A673 (cell line): ENCODE measurements around the gene ARPC1B. TPM values are rescaled to one million over a fixed set of nuclear protein-coding genes. Genes with fewer than 3 reads are reported as not detected.
A peak's percentile ranks its signal among the peaks of the same experiment; 100 is the strongest.
"Not testable (repeated sequence)": the region's sequence is repeated elsewhere in the genome, so short reads cannot be mapped to it uniquely, and the experiment has no call there.

ENCODE experiments used
- BruUV-seq: library from RNA; stranded (reverse); fragments of 400-500 nt; replicated peaks from 2 replicates; lab custom pipeline; 2021; lab: Mats Ljungman, UMichigan
- CTCF ChIA-PET: fragments of 300-600 bp; sonication (Branson Sonifier 250); formaldehyde crosslinking; loops from one replicate; lab custom pipeline; 2022; ENCODE audit warnings: antibody characterized with exemption; lab: Charles Lee
- POLR2A ChIA-PET: fragments of 300-600 bp; sonication (Branson Sonifier 250); formaldehyde crosslinking; loops from one replicate; lab custom pipeline; 2022; ENCODE audit warnings: antibody characterized with exemption; ENCODE audit not compliant: low non-redundant PET; lab: Charles Lee
- DNase-seq: peaks from one replicate; pipeline ENCODE4 v3.0.0-alpha.2; 2015; ENCODE audit warnings: low spot score
- H3K27ac ChIP-seq: fragments of 200-600 bp; sonication (generic); 2 replicates; pipeline ENCODE4 v1.5.1; 2016; ENCODE audit warnings: mixed run types, low read depth, mild to moderate bottlenecking, mixed read lengths, antibody characterized with exemption, low read length; ENCODE audit not compliant: poor library complexity, severe bottlenecking
- H3K27me3 ChIP-seq: fragments of 200-600 bp; sonication (generic); replicated peaks from 2 replicates; pipeline ENCODE4 v1.6.1; 2017; ENCODE audit warnings: mixed run types, low read depth, mild to moderate bottlenecking, mixed read lengths, antibody characterized with exemption, low read length; ENCODE audit not compliant: insufficient read depth, poor library complexity
- H3K36me3 ChIP-seq: fragments of 200-600 bp; sonication (generic); 2 replicates; pipeline ENCODE4 v1.6.1; 2016; ENCODE audit warnings: mixed run types, mild to moderate bottlenecking, mixed read lengths, antibody characterized with exemption, low read length; ENCODE audit not compliant: insufficient read depth, poor library complexity, severe bottlenecking
- H3K4me1 ChIP-seq: fragments of 200-600 bp; sonication (generic); 2 replicates; pipeline ENCODE4 v1.6.1; 2017; ENCODE audit warnings: mixed run types, mild to moderate bottlenecking, mixed read lengths, antibody characterized with exemption, low read length; ENCODE audit not compliant: insufficient read depth, poor library complexity, severe bottlenecking
- H3K4me3 ChIP-seq: fragments of 200-600 bp; sonication (generic); 2 replicates; pipeline ENCODE4 v1.5.1; 2016; ENCODE audit warnings: low read depth, mixed run types, mild to moderate bottlenecking, mixed read lengths, low read length; ENCODE audit not compliant: poor library complexity, severe bottlenecking
- H3K9me3 ChIP-seq: fragments of 200-600 bp; sonication (generic); 2 replicates; pipeline ENCODE4 v1.6.1; 2016; ENCODE audit warnings: mixed run types, low read depth, mild to moderate bottlenecking, mixed read lengths, antibody characterized with exemption, low read length; ENCODE audit not compliant: poor library complexity, severe bottlenecking
- EZH2 ChIP-seq: fragments of 200-600 bp; sonication (generic); IDR thresholded peaks from 2 replicates; pipeline ENCODE4 v1.6.1; 2017; ENCODE audit warnings: borderline replicate concordance, low read depth, mild to moderate bottlenecking, mixed read lengths, antibody characterized with exemption, low read length; ENCODE audit not compliant: poor library complexity, severe bottlenecking
- intact Hi-C: fragments of 100-400 bp; cut with micrococcal nuclease; formaldehyde crosslinking; loops from one replicate; pipeline ENCODE4 v1.10.0; 2022; ENCODE audit not compliant: unreplicated experiment
- total RNA-seq: library from RNA; stranded (reverse); gene quantifications from 2 replicates; pipeline ENCODE4 v1.2.3, GENCODE V29; 2021
- TF ChIP-seq, protein P1 (sequence below): fragments of 300-800, 200-600 bp; sonication (generic); conservative IDR thresholded peaks from 2 replicates; pipeline ENCODE4 v1.5.1; 2017; ENCODE audit warnings: low read depth, mild to moderate bottlenecking, antibody characterized with exemption, low read length, moderate library complexity, mixed read lengths

ARPC1B gene
- total RNA-seq, 1 experiment from 2014 or later = 29.9 TPM

DNA sequence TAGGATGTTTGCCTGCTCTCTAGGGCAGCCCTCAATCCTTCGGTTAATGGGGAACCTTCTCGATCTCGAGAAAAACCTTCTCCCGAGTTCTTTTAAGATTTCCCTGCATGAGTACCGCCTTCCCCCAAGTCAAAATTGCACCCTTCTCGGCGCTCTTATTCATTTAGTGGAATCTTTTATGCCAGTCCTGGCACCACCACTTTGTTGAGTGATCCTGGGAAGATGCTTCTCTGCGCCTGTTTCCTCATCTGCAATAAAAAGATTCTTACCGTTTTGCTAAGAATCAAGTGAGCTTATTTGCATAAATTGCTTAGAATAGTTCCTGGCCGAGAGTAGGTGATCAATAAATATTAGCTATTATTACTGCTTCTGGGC lies 48.1 kb upstream of the ARPC1B start:
- intact Hi-C loops = no loop called here
- H3K27ac ChIP-seq = peak overlapping the region; percentile 84
- no peaks in the 10 kb centered on the region for H3K9me3 ChIP-seq
- H3K4me1 ChIP-seq = peaks cover 4% of the 10 kb centered on the region
- ChIA-PET POLR2A (interaction anchor here (0.7 kb wide), 1 partner anchor 26 kb away, joined by 9 read pairs; no protein-coding TSS in a partner anchor), CTCF (no interaction called here)
- no peak for DNase-seq
- H3K36me3 ChIP-seq = no peaks in the 10 kb centered on the region
- no TSS peak for BruUV-seq
- no peaks in the 10 kb centered on the region for H3K27me3 ChIP-seq
- H3K4me3 ChIP-seq = peak overlapping the region; percentile 77
- no peak for TF ChIP-seq EZH2
- TF ChIP-seq, protein P1, sequence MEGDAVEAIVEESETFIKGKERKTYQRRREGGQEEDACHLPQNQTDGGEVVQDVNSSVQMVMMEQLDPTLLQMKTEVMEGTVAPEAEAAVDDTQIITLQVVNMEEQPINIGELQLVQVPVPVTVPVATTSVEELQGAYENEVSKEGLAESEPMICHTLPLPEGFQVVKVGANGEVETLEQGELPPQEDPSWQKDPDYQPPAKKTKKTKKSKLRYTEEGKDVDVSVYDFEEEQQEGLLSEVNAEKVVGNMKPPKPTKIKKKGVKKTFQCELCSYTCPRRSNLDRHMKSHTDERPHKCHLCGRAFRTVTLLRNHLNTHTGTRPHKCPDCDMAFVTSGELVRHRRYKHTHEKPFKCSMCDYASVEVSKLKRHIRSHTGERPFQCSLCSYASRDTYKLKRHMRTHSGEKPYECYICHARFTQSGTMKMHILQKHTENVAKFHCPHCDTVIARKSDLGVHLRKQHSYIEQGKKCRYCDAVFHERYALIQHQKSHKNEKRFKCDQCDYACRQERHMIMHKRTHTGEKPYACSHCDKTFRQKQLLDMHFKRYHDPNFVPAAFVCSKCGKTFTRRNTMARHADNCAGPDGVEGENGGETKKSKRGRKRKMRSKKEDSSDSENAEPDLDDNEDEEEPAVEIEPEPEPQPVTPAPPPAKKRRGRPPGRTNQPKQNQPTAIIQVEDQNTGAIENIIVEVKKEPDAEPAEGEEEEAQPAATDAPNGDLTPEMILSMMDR = no peak

DNA sequence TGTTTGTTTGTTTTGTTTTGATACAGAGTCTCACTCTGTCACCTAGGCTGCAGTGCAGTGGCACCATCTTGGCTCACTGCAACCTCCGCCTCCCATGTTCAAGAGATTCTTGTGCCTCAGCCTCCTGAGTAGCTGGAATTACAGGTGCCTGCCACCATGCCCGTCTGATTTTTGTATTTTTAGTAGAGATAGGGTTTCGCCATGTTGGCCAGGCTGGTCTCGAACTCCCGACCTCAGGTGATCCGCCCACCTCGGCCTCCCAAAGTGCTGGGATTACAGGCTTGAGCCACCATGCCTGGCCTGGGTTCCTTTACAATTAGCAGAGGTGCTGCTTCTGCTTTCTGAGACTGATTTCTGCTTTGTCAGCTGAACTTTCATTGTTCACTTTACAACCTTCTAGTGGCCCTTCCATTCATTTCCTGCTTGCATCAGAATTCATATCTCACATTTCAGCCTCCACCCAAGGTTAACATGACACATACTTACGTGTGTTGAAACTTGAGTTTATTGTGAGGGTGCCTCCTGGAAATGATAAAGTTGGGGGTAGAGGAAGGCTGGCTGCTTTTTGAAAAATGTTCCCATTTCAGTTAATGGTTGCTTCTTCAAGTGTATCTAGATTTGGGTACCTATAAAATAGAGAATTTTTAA lies 44.1 kb upstream of the ARPC1B start:
- H3K27ac ChIP-seq = peak overlapping the region; percentile 39
- H3K27me3 ChIP-seq, POLR2A ChIA-PET, H3K4me3 ChIP-seq, CTCF ChIA-PET, BruUV-seq, H3K4me1 ChIP-seq, intact Hi-C loops, H3K9me3 ChIP-seq: not testable (repeated sequence)
- peaks cover 16% of the 10 kb centered on the region for H3K36me3 ChIP-seq
- DNase-seq = peak; percentile 46

DNA sequence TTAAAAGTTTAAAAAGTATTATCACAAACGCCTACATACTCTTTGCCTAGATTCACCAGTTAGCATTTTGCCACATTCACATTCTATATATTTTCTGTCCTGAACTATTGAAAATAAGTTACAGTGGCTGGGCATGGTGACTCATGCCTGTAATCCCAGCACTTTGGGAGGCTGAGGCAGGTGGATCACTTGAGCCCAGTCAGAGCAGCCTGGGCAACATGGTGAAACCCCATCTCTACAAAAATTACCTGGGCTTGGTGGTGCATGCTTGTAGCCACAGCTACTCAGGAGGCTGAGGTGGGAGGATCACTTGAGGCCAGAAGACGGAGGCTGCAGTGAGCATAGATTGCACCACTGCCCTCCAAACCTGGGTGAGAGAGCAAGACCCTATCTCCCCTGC lies 43.5 kb upstream of the ARPC1B start:
- Histone ChIP-seq H3K4me3 (no peak overlapping the region), H3K9me3 (no peaks in the 10 kb centered on the region), H3K27me3 (no peaks in the 10 kb centered on the region), H3K4me1 (no peaks in the 10 kb centered on the region), H3K36me3 (peaks cover 20% of the 10 kb centered on the region), H3K27ac (peak overlapping the region; percentile 39)
- TF ChIP-seq EZH2 = no peak
- TF ChIP-seq, protein P1 = no peak
- DNase-seq = no peak
- POLR2A ChIA-PET = no interaction called here
- CTCF ChIA-PET = no interaction called here
- BruUV-seq = no TSS peak
- intact Hi-C loops = no loop called here

DNA sequence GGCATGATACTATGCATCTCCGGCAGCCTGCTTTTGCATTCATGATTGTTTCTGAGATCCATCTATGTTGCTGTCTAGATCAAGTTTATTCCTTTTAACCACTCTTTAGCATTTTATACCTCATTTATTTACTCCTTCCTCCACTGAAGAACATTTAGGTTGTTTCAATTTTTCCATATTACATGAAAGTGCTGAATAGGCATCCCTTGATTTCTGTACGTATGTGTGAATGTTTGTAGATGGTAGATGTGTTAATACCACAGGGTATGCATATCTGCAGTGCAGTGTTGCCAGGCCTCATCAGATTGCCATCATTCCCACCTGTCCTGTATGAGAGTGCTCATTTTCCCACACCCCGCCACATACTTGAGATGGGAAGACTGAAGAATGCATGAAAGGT lies 34.9 kb upstream of the ARPC1B start:
- H3K36me3 ChIP-seq = peaks cover 81% of the 10 kb centered on the region
- TF ChIP-seq, protein P1 = no peak
- no peak for TF ChIP-seq EZH2
- no peaks in the 10 kb centered on the region for H3K9me3 ChIP-seq
- no peaks in the 10 kb centered on the region for H3K27me3 ChIP-seq
- BruUV-seq = no TSS peak
- intact Hi-C loops = no loop called here
- ChIA-PET POLR2A (no interaction called here), CTCF (no interaction called here)
- H3K27ac ChIP-seq = no peak overlapping the region
- no peak overlapping the region for H3K4me3 ChIP-seq
- no peak for DNase-seq
- no peaks in the 10 kb centered on the region for H3K4me1 ChIP-seq
